ENCODE measurements around the gene DUS4L.

The DUS4L gene

DNA sequence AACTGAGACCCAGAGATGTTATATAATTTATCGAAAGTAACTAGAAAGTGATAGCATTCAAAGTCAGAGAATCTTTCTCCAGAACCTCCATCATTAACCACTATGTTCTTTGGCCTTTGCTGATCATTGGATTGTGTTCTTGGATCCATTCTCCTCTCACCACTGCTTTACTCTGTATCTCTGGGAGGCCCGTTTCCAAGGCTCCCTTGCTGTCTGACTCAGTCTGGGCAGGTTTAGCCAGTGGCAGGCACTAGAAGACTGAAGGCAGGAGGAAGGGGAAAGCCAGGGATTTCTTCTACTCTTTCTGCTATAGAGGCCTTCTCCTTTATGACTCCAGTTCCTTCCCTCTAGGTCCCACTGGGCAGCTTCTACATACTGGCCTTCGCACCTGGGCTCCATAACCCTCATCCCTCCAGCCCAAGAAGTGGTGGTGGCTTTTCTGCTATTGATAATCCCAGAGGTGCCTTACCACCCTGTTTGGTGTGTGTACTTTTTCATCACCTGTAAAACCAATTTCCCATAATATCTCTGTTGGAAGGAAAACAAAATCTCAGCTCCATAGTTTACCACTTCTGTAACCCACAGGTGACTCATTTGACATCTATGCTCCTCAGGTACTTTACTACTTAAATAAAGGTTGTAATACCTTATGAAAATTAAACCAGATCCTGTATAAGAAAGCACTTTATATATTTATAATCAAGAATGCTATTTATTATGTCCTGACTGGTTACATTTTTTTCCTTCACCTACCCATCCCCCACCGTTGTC lies 52.3 kb downstream of the DUS4L start:
- no peak for DNase-seq

GRCh38 chr7:107622429-107622828 lies 58.7 kb downstream of the DUS4L start:
- DNase-seq: no peak

DNA sequence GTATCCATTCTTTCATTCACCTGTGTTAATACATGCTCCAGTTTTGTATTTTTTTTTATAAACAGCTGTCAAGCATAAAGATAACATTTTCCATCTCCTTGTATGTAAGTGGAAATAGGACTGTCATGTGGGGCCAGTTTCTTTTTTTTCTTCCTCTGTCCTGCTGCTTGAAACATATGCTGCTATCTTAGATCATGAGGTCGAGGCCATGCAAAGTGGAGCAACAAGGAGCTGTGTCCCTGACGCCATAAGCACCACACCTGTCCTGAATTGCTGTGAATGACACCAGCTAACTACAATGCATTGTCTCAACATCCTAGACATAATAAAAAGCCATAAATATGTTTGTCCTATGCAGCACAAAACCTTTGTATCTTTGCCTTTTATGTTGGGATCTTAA lies 59.1 kb downstream of the DUS4L start:
- no peak for DNase-seq

GRCh38 chr7:107627002-107627401 lies 63.2 kb downstream of the DUS4L start:
- DNase-seq: no peak

Data from NCI-H1105 treated with DMSO at 0.1 percent for 48 hours (cell line).